OCI-LY7 (cell line): ENCODE data around the gene HMOX2.

Experiments
- EZH2phosphoT487 ChIP-seq: fragments of 200-600 bp; sonication (generic); IDR thresholded peaks from 2 replicates; pipeline ENCODE4 v1.6.1; 2018; ENCODE audit warnings: low read depth, borderline replicate concordance, mild to moderate bottlenecking, mixed run types, antibody characterized with exemption, low read length, moderate library complexity, mixed read lengths
- TF ChIP-seq, protein P1 (sequence below): fragments of 200-600 bp; sonication (generic); conservative IDR thresholded peaks from 2 replicates; pipeline ENCODE4 v1.5.1; 2014; ENCODE audit warnings: mild to moderate bottlenecking, antibody characterized with exemption, low read length, moderate library complexity, mixed read lengths

DNA sequence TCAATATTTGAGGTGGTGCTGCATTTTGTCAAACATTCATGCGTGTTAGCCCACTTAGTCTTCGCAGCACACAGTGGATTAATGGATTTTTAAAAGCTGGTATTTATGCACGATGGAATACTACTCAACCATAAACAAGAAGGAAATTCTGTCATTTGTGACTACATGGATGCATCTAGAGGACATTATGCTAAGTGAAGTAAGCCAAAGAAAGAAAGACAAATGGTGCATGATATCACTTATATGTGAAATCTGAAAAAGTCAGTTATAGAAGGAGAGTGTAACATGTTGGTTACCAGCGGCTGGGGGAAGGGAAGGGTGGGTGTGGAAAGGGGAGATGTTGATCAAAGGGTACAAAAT, 23.0 kb downstream of the HMOX2 start:
- TF ChIP-seq, protein P1, sequence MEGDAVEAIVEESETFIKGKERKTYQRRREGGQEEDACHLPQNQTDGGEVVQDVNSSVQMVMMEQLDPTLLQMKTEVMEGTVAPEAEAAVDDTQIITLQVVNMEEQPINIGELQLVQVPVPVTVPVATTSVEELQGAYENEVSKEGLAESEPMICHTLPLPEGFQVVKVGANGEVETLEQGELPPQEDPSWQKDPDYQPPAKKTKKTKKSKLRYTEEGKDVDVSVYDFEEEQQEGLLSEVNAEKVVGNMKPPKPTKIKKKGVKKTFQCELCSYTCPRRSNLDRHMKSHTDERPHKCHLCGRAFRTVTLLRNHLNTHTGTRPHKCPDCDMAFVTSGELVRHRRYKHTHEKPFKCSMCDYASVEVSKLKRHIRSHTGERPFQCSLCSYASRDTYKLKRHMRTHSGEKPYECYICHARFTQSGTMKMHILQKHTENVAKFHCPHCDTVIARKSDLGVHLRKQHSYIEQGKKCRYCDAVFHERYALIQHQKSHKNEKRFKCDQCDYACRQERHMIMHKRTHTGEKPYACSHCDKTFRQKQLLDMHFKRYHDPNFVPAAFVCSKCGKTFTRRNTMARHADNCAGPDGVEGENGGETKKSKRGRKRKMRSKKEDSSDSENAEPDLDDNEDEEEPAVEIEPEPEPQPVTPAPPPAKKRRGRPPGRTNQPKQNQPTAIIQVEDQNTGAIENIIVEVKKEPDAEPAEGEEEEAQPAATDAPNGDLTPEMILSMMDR = no peak
- TF ChIP-seq EZH2phosphoT487 = no peak
